GM12892 (cell line): Measurements from ENCODE around the gene IFNA14.
"Not testable (repeated sequence)": the region's sequence is repeated elsewhere in the genome, so short reads cannot be mapped to it uniquely, and the experiment has no call there.

Experiments
- POLR2A ChIP-seq: IDR thresholded peaks from 2 replicates; pipeline ENCODE4 v1.6.1; 2011; ENCODE audit warnings: low read depth, low read length, control low read depth
- POLR2AphosphoS5 ChIP-seq: IDR thresholded peaks from 2 replicates; pipeline ENCODE4 v1.6.1; 2011; ENCODE audit warnings: low read depth, low read length, control low read depth
- TAF1 ChIP-seq: IDR thresholded peaks from 2 replicates; pipeline ENCODE4 v1.6.1; 2011; ENCODE audit warnings: low read depth, mild to moderate bottlenecking, control low read depth, low read length, borderline replicate concordance

- not testable (repeated sequence) for TF ChIP-seq POLR2A, POLR2AphosphoS5, TAF1
Measured at GRCh38 chr9:21217211-21217610, 22.6 kb downstream of the IFNA14 start, which contains the start of gene IFNA16.
